Esophagus muscularis mucosa (tissue), 3 donors: ENCODE measurements around the gene CD180.

Experiments used
- CTCF ChIP-seq, 3 experiments: fragments of 200-600 bp in 2 of 3; fragments of 450-650 bp in 1 of 3; sonication (generic) in 2 of 3; IDR thresholded peaks; one replicate each; pipeline ENCODE4 v1.5.1; 2017 to 2019; ENCODE audit warnings: antibody characterized with exemption in 3 of 3, mild to moderate bottlenecking in 2 of 3, moderate library complexity in 1 of 3
- EP300 ChIP-seq: sonication (generic); formaldehyde crosslinking; IDR thresholded peaks from one replicate; pipeline ENCODE4 v1.6.1; 2017; ENCODE audit warnings: antibody characterized with exemption

- TF ChIP-seq EP300 = no peak
- TF ChIP-seq CTCF (IDR thresholded peaks at IDR 0.05) = no peak
Observed at GRCh38 chr5:67140413-67140812, 56.2 kb downstream of the CD180 start.
